ENCODE data around the gene GAGE10. TPM values are rescaled to one million over a fixed set of nuclear protein-coding genes. Genes with fewer than 3 reads are reported as not detected.
"Not testable (repeated sequence)": the region's sequence is repeated elsewhere in the genome, so short reads cannot be mapped to it uniquely, and the experiment has no call there.

The GAGE10 gene
- total and polyA plus RNA-seq, 2 of the 4 experiments (the other 2 are of a cell fraction), result not detected

GRCh38 chrX:49341449-49341848, 38.0 kb downstream of the GAGE10 start:
- intact Hi-C loops (cut with micrococcal nuclease); ATAC-seq (ENCODE audit: low read depth); H3K27ac ChIP-seq (ENCODE audit: insufficient read depth, low read length): not testable (repeated sequence)

GRCh38 chrX:49344496-49345175, 41.2 kb downstream of the GAGE10 start:
- BruUV-seq (replicated peaks); H3K56ac ChIP-seq (ENCODE audit: extremely low read depth, insufficient read depth, low read length); H3K4me2 ChIP-seq (ENCODE audit: low read depth, low read length); H3K23ac ChIP-seq (ENCODE audit: low read depth, low read length); H3K36me3 ChIP-seq (ENCODE audit: control insufficient read depth, insufficient read depth, low read length); ATAC-seq (ENCODE audit: low read depth); H3K18ac ChIP-seq (ENCODE audit: low read depth, low read length); dilution Hi-C loops (cut with HindIII; ENCODE audit: low sequenced_read_pairs, unreplicated experiment); H3K27ac ChIP-seq (ENCODE audit: insufficient read depth, low read length); POLR2A ChIA-PET (ENCODE audit: unreplicated experiment); H2BK15ac ChIP-seq (ENCODE audit: low read depth, low read length); DNase-seq; intact Hi-C loops (cut with micrococcal nuclease); H3K27me3 ChIP-seq (ENCODE audit: control insufficient read depth, insufficient read depth, low read length); H3K4ac ChIP-seq (ENCODE audit: low read depth, low read length); H4K91ac ChIP-seq (ENCODE audit: insufficient read depth, low read depth, low read length); H2AK9ac ChIP-seq (replicated peaks; ENCODE audit: low read depth, low read length, poor library complexity); H3K9me3 ChIP-seq (ENCODE audit: control insufficient read depth, insufficient read depth, low read length); in situ Hi-C loops (cut with MboI; ENCODE audit: low sequenced_read_pairs); H4K8ac ChIP-seq (ENCODE audit: low read depth in 2 of 2, low read length in 2 of 2); H3K4me1 ChIP-seq (ENCODE audit: control insufficient read depth, insufficient read depth, low read length); H2AK5ac ChIP-seq (ENCODE audit: low read depth, low read length); H3K9ac ChIP-seq (ENCODE audit: low read depth, low read length); H3K79me1 ChIP-seq (ENCODE audit: low read depth in 1 of 2, low read length in 2 of 2); H2BK5ac ChIP-seq (ENCODE audit: low read depth, low read length, poor library complexity, severe bottlenecking); H3K14ac ChIP-seq (replicated peaks; ENCODE audit: low read depth, low read length); H2AFZ ChIP-seq (replicated peaks; ENCODE audit: low read length, poor library complexity); H2BK20ac ChIP-seq (ENCODE audit: low read depth, low read length); H2BK120ac ChIP-seq (ENCODE audit: low read depth, low read length); H4K20me1 ChIP-seq (ENCODE audit: insufficient read depth, low read length); H4K5ac ChIP-seq (ENCODE audit: low read depth, low read length); H3K4me3 ChIP-seq (ENCODE audit: insufficient read depth, low read depth, low read length); CTCF ChIA-PET; H3K9me1 ChIP-seq (ENCODE audit: insufficient read depth, low read length): not testable (repeated sequence)
- no CpG with 5 or more reads among the region's 15 CpGs for WGBS, 2 experiments (ENCODE audit: extremely low coverage in 2 of 2, insufficient read length in 1 of 2)

More at GRCh38 chrX:49341449-49341848, 38.0 kb downstream of the GAGE10 start:
- CTCF ChIA-PET; H3K27me3 ChIP-seq (ENCODE audit: control insufficient read depth, insufficient read depth, low read length); H3K9ac ChIP-seq (ENCODE audit: low read depth, low read length); H2AK9ac ChIP-seq (replicated peaks; ENCODE audit: low read depth, low read length, poor library complexity); H4K91ac ChIP-seq (ENCODE audit: insufficient read depth, low read depth, low read length); dilution Hi-C loops (cut with HindIII; ENCODE audit: low sequenced_read_pairs, unreplicated experiment); H3K79me1 ChIP-seq (ENCODE audit: low read depth in 1 of 2, low read length in 2 of 2); POLR2A ChIA-PET (ENCODE audit: unreplicated experiment); DNase-seq; H2BK5ac ChIP-seq (ENCODE audit: low read depth, low read length, poor library complexity, severe bottlenecking); H2BK120ac ChIP-seq (ENCODE audit: low read depth, low read length); H2AFZ ChIP-seq (replicated peaks; ENCODE audit: low read length, poor library complexity); H3K4me2 ChIP-seq (ENCODE audit: low read depth, low read length); H4K20me1 ChIP-seq (ENCODE audit: insufficient read depth, low read length); H3K9me1 ChIP-seq (ENCODE audit: insufficient read depth, low read length); H3K18ac ChIP-seq (ENCODE audit: low read depth, low read length); H3K4ac ChIP-seq (ENCODE audit: low read depth, low read length); H3K36me3 ChIP-seq (ENCODE audit: control insufficient read depth, insufficient read depth, low read length); H3K56ac ChIP-seq (ENCODE audit: extremely low read depth, insufficient read depth, low read length); H4K5ac ChIP-seq (ENCODE audit: low read depth, low read length); H3K14ac ChIP-seq (replicated peaks; ENCODE audit: low read depth, low read length); H2BK20ac ChIP-seq (ENCODE audit: low read depth, low read length); H3K23ac ChIP-seq (ENCODE audit: low read depth, low read length); H3K9me3 ChIP-seq (ENCODE audit: control insufficient read depth, insufficient read depth, low read length); H3K4me3 ChIP-seq (ENCODE audit: insufficient read depth, low read depth, low read length); in situ Hi-C loops (cut with MboI; ENCODE audit: low sequenced_read_pairs); H2AK5ac ChIP-seq (ENCODE audit: low read depth, low read length); BruUV-seq (replicated peaks); H4K8ac ChIP-seq (ENCODE audit: low read depth in 2 of 2, low read length in 2 of 2); H3K4me1 ChIP-seq (ENCODE audit: control insufficient read depth, insufficient read depth, low read length); H2BK15ac ChIP-seq (ENCODE audit: low read depth, low read length): not testable (repeated sequence)
- WGBS, 2 experiments (ENCODE audit: extremely low coverage in 2 of 2, insufficient read length in 1 of 2), result 93% methylated on average over 3 of the region's 24 CpGs; no CpG with 5 or more reads in 1 of the 2 experiments

All from IMR-90 (cell line).